HG02885 (cell line): Measurements from ENCODE around the gene SVIL.
"Not testable (repeated sequence)": the region's sequence is repeated elsewhere in the genome, so short reads cannot be mapped to it uniquely, and the experiment has no call there.

ENCODE experiments used
- ATAC-seq: cut with Tn5 transposase; IDR thresholded peaks from one replicate; pipeline ENCODE4 v1.9.1; 2021; ENCODE audit warnings: mild to moderate bottlenecking; ENCODE audit not compliant: unreplicated experiment, poor library complexity

The SVIL gene

DNA sequence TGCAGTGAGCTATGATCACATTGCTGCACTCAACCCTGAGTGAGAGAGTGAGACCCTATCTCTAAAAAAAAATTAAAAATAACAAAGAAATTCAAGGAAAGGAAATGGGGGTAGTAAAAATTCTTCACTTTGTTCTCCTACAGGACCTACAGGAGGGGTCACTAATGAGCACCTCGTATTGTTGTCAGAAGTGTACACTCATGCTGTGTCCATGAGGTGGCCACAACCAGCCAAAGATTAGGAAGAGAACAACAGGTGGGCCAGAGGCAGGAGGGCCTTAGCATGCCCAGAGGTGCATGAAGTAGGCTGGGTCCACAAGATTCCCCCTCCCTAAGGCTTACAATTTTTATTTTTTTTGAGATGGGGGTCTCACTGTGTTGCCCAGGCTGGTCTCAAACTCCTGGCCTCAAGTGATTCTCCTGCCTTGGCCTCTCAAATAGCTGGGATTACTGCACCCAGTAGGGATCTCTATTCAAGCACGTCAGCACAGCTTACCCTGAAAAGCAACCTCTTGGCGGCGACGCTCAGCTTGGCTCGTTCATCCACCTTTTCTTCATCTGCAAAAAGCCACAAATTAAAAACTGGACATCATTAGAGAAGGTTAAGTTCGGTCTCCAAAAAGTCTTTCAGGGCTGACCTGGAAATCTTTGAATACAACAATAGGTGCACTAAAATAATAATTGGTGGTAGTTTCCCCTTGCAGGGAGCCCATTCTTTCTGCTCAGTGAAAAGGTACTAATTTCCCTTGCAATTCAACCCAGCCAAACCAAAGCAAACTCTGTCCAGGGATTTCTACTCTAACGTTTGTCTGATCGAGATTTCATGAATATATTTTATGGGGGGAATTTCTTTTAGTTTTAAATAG is 104.4 kb downstream of the SVIL start:
- no peak for ATAC-seq

DNA sequence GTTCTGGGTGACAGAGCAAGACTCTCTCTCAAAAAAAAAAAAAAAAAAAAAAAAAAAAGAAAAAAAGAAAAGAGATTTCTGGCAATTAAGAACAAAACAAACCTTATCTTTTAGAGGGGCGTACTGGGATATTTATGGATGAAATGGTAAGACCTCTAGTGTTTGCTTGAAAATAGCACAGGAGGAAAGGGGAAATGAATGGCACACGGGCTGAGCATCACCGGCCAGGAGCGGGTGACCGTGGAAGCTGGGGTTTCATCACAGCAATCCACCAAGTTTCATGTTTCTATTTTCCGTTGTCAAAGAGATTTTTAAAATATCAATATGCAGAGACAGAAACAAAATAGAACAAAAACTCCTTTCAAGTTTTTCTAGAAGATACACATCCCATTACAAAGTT is 105.6 kb downstream of the SVIL start:
- no peak for ATAC-seq

DNA sequence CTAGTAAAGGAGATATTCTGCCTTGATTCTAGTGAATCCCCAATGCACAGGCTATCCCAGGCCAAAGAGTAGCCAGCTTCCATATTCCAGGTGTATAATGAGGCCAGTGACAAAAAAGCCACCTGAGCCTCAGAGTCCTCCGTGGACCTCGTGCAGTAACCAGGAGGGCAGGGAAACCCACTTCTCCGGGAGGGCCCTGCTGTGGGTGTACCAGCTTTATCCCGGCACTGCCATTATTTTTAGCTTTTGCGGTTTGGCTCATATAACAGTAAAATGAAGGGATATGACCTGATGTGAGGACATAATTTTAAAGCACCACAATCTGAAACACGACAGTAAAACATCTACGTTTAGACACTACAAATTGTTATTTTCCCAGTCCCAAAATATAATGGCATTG is 109.0 kb downstream of the SVIL start:
- no peak for ATAC-seq

DNA sequence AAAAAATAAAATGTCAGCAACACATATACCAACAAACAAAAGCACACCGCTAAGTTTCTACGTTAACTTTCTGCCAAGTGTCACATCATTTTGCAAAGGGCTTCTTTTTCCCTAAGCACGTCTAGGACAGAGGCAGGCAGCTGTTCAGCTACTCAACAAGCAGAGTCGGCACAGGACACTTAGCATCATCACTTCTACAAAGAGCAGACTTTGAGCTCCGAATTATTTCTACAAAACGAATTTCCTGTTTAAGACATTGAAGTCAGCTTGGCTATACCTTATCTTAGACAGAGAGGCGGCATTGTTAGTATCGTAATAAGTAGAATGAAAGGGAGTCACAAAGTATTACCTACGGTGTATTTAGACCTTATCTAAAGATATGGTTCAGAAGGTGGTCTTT is 110.1 kb downstream of the SVIL start:
- no peak for ATAC-seq

DNA sequence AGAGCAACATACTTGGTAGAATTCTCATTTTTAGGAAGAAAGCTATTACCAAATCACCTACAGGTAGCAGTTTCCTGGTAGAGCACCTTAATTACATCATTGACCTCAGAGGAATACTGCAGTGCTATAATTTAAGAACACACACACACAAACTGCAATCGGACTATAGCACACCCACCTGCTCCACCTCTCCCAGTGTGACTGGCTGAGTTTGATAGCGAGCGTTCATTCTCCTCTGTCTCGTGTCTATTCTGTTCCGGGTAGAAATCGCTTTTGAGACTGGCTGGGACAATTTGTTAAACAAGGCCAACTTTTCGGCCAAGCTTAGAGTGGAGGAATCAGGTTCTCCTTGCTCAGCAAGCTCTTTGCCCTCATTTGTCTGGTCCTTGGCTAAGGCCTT is 110.5 kb downstream of the SVIL start:
- no peak for ATAC-seq

DNA sequence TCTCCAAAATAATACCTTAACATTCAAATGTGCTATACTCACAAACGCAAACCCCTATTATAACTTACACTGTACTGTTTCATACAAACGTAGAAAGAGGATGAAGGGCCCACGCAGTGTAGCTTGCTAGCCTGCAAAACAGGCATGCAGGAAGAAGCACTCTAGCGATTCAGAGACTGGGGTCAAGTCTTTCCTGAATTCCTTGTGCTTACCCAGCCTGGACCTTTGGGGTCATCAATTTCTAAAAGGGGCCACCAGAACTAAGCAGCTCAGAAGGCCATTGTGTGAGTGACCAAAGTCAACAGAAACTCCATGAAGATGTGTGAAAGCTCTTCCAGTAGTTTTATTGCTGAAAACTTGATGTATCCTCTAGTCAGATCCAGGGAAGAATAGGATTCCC is 111.9 kb downstream of the SVIL start:
- no peak for ATAC-seq

DNA sequence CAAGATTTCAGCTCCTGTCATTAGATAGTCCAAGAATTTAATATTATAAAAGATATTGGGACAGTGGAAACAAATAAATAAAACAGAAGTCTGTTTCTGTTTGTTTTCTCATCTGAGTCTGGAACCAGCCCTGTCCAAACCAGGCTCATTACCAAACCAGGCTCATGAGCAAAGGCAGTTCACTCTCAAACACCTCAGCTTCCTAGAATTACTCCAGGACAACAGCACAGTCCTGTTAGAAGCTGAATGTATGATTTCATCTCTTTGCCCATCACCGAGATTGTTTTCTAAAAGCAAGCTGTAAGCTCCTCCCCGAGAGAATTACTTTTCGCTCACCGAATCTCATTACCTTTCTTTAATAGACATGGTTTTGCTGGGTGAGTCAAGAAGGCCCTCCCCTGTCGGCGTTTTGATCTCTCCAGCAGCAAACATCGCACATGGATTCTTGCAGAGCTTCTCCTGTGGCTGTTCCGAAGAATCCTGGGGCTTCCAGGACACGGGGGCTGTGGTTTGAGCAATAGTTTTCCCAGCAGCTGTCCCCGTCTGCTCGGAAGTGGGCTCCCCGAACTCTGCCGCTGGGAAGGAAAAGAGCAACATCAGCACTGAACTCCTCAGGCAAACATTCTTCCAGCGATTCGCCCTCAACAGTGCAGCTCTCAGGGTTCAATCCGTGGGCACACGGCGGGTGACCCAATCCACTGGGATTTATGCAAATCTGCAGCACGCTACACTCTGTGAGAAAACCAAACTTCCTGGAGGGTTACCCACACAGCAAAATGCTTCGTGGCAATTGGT is 112.5 kb downstream of the SVIL start:
- no peak for ATAC-seq

DNA sequence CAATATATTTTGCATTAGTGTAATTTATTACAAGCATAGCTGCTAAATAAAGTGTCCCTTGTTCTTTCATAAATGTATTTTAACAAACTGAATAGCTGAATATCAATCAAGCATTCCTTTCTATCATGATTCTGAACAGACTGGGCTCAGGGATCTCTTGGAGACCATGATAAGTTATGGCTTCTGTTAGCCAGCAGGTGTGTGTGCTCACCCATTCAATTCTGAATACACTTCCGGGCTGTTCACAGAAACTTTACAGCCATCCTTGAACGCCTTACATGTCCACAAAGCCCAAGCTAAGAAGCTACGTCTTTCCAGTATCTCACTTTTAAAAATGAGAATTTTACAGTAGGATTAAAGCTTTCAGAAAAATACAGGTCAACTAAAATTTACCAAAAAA is 115.1 kb downstream of the SVIL start:
- no peak for ATAC-seq

DNA sequence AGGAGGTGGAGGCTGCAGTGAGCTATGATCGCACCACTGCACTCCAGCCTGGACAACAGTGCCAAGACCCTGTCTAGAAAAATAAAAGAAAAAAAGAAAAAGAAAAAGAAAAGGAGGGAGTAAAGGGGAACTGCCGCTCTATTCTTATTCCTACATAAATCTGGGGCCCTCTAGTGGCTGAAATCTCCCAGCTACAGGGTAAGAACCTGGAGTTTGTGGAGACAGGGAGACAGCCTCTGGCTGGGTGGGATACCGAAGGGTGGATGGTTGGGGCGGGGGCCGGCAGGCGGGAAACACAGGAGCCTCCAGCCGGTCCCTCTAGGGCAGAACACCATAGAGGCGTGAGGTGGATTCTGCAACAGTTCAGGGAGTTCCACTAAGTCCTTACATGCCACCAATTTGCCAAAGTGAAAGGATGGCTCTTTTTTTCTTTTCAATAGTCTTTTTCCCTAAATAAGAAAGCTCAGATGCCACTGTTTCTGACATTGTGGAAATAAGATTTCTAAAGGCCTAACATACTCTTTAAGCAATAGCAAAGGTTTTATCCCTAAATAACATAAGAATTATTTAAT is 117.3 kb downstream of the SVIL start:
- no peak for ATAC-seq

DNA sequence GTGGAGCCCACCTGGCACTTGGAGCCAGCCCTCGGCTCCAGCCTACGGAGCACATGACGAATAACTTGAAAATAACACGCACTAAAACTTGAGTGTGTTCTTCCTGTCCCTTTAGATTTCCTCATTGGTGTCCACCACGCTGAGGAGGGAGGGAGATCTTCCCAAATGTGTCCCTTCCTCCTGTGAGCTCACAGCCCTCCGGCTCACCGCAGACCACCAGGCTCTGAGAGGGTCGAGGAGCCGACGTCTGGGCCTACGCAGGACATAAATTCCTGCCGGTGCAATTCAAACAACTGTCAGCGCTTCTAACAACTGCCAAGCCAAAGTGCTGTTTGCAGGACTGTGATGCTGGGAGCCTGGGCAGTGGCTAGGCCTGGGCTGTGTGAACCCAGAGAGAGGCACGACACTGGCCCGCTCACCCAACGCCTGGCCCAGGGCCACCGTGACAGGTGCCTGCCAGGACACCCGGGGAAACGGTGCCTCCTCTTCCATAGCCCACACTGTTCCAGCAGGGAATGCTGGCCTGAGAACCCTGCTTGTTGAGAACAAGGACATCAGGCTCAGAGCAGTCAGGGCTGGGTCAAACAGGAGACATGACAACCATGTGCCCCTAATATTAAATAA is 118.3 kb downstream of the SVIL start:
- ATAC-seq, result not testable (repeated sequence)

DNA sequence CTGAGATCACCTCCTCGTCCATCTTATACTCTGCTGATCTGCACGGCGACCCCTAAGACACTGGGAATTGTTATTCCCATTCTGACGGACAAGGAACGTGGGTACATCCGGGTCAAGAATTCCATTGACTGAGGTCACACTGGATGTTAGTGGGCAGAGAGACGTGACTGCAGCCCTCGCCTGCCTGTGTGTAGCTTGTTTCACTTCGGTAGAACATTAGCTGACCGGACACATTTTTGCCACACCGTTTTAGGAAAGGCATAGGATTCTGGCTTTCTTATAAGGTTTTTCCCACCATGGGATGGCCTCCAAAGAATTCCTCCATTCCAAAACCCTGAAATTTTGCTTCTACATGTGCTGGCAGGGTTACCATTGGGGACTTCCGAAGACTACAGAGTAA is 118.9 kb downstream of the SVIL start:
- not testable (repeated sequence) for ATAC-seq

DNA sequence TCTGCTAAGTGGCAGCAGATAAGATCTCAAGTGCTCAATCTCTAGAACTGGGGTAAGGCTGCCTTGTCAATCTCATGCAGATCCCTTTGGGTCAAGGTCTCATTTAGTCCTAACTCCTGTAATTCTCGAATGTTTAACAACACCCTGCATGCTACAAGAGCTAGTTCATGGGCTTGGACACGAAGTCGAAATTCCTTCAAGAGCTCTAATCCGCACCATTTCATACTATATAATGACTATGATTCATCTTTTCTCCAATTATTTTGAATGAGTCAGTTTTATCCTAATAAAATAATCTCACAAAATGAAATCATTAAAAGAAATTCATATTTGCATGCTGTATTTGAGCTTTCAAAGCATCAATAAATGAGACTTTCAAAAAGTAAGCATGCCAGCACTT is 119.7 kb downstream of the SVIL start:
- ATAC-seq, result not testable (repeated sequence)

DNA sequence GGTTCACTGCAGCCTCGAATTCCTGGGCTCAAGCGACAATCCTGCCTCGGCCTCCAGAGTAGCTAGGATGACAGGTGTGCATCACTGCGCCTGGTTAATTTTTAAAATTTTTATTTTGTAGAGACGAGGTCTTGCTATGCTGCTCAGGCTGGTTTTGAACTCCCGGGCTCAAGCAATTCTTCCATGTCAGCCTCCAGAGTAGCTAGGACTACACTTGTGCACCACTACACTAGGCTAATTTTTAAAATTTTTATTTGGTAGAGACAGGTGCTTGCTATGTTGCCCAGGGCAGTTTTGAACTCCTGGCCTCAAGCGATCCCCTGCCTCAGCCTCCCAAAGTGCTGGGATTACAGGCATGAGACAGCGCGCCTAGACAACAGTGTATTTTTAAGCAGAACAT is 120.5 kb downstream of the SVIL start:
- ATAC-seq, result no peak

DNA sequence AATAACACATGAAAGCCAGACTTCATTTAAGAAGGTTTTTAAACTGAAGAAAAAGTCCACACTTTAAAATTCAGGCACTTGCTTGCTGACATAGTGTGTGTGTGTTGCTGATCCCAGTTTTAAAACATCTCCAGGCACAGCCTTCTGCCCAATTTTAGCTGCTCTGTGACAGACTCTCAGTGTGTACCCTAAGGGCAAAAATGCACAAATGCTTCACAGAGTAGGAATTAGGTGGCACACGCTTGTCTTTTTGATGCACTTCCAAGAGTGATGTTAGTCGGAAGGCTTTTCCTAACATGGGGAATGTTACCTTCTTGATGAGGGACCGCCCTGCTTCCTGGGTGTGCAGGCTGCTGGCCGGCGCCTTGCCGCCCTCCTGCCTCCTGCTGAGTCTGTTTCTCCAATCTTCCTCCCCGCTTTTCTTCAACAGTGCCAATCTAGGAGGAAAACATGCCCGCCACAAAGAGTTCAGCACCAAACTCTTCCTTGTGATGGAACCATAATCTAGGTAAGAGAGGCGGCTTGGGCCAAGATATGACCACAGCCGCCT is 122.3 kb downstream of the SVIL start:
- no peak for ATAC-seq

DNA sequence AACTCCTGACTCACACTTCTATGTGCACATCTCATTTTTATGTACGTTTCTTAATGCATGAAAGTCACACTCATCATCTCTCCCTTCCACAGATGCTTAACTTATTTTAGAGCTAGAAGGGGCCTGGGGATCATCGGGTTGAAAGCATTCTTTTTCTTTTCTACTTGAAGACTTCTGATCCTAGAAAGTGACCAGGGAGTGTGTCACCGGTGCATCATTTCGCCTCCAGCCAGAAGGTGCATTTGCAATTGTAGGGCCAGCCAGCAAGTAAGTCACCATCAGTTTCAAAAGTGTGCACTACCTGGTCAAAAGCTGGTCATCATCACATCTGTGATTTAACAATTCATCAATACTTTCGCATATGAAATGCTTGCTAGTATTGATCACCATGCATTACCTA is 123.0 kb downstream of the SVIL start:
- ATAC-seq, result not testable (repeated sequence)

DNA sequence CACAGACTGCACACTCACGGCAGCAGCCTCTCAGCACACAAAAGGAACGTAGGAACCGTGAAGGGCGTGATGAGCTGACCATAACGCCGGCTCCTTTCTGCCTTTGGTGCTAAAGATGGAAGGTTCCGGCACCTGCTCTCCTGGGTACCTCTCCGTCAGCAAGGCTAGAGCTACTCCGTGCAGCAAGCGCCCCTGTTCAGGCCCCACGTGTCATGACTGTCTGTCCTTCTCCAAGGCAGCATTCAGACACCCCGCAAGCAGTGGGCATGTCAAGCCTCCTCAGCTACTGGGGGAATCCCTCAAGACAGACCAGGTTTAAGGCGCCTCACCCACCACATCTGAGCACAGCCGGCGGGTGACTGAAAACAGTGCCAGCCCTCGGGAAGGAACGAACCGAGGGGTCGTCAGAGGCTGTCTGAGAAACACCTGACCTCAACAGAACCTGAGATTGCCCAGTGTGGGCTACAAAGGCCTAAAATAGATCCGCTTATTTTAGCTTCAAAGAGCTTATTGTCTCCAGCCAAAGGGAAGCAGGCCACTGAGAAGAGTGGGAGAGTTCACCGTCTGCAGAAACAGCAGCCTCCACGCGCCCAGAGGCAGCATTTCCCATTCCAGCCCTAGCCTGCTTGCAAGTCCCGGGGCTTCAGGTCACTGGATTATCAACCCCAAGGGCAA is 124.2 kb downstream of the SVIL start:
- not testable (repeated sequence) for ATAC-seq

DNA sequence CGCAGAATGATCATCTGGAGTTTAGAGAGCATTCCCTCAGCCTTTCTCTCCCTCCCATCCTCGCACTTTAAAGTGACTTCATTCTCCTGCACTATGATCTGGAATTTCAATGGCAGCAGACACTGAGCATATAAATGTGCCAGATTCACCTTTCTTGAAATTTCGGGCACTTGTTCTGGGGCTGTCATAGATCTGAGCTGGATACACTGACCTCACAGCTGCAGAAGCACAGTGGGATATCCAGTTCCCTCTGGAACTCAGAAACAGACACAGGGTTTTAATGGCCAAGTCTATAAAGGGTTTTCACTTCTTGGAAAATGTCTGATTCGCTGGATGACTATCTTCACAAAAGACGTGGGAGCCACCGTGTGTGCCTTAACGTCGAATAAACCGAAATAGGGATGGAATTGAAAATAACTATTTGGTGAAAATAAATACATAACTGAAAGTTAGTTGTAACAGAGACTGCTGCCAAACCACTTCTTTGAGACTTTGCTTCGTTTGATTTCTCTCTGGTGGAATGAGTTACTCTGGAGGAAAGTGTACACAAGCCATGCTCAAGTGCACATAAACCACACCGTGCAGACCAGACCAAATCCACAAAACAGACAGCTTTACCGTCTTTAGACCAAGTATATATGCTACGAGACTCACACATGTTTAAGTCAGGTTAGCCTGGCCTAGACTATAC is 126.1 kb downstream of the SVIL start:
- ATAC-seq, result peak; percentile 75

DNA sequence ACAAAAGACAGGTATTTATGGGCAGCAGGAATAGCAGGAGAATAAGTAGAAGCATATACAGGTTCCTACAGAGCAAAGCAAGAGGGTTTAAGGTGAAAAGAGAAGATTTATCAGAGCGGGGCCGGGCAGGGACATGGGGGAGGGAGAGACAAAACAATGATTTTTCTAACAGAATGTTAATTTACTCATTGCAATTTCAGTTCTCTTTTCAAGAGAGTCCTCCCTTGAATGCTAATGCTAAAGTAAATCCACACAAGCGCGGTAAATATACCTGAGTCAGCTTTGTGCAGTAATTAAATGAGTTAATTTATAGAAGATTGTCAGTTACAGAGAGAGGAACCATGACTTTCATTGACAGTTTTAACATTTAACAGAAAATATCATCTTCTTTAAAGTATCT is 127.0 kb downstream of the SVIL start:
- ATAC-seq, result not testable (repeated sequence)

DNA sequence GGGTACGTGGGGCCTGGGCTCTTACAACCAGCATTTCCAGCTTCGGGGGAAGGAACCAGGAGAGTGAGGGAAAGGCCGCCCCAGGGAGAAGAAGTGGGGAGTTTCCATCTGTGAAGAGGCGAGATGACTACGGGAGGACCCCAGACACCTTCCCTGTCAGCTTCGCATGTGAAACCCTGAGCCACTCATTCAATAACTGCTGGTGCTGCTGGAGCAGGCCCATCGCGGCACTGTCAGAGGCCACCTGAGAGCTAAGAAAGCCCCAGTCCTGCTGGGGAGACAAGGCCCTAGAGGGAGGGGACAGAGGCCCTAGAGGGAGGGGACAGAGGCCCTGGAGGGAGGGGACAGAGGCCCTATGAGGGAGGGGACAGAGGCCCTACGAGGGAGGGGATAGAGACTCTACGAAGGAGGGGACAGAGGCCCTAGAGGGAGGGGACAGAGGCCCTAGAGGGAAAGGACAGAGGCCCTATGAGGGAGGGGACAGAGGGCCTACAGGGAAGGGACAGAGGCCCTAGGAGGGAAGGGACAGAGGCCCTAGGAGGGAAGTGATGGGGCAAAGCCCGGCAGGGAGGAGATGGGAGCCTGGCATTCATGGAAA is 128.3 kb downstream of the SVIL start:
- not testable (repeated sequence) for ATAC-seq
